IPS-NIHi7 (cell line): ENCODE data around the gene GTF3A.
A peak's percentile ranks its signal among the peaks of the same experiment; 100 is the strongest.

Source experiments
- DNase-seq: peaks from one replicate; pipeline ENCODE4 v3.0.0; 2012; ENCODE audit warnings: mixed read lengths; ENCODE audit errors: extremely low spot score

Gene GTF3A

GRCh38 chr13:27449081-27449603 is 24.7 kb downstream of the GTF3A start:
- DNase-seq: no peak

GRCh38 chr13:27449936-27450828 is 25.8 kb downstream of the GTF3A start, which contains the start of gene MTIF3:
Gene MTIF3 (minus strand): TSS chr13:27450564. CDS start chr13:27440448, 10,116 bp downstream.
- DNase-seq: peak; percentile 90

DNA sequence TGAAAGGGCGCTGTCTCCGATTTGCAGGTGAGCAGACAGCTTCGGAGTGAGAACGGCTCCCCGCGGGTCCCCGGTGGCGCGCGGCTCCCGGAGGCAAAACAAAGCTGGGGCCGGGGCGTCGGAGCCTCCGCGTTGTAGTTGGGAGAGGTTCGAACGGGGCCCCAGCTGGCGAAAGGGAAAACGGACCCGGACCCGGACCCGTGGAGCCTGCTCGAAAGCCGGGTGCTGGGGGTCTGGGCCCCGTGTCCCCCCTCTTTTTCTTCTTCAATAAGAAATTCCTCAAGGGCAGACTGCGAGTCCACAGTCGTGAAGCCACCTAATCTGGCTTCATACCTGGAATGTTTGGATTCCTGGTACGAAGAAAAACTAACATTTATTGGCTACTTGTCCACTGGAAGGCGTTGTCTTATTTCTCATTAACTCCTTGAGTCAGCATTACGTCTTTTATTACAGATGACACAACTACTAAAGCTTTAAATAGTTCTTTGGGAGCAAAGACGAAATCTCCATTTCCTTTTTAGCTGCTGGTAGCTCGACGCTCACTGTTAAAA is 26.6 kb downstream of the GTF3A start:
- DNase-seq: peak; percentile 31

- no peak for DNase-seq
These were observed 31.0 kb downstream of the GTF3A start for GRCh38 chr13:27455331-27455855.

DNA sequence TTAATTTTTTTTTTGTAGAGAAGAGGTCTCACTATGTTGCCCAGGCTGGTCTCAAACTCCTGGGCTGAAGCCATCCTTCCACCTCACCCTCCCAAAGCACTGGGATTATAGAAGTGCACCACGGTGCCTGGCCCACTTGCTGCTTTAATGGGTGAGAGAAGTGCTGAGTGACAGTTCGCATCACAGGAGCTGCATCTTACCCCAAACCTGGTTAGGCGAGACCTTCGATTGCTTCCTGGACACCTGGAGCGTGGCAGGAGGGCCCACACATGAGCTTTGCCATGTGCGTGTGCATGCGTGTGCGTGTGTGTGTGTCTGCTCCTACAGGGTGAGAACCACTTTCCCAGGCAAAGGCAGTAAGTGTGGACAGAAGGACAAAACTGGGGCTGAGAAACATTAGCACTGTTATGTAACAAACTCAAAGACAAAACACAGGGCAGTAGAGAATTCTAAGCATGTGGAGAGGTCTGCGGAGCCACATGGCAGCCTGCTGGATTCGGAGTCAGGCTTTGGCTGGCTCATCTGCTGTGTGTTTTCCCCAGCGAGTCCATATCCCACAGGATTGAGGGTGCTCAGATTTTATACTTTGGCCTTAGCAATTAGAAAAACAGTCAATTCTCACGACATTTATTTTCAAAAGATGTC is 37.6 kb downstream of the GTF3A start:
- no peak for DNase-seq

GRCh38 chr13:27463500-27463899 is 39.1 kb downstream of the GTF3A start:
- DNase-seq: no peak

DNA sequence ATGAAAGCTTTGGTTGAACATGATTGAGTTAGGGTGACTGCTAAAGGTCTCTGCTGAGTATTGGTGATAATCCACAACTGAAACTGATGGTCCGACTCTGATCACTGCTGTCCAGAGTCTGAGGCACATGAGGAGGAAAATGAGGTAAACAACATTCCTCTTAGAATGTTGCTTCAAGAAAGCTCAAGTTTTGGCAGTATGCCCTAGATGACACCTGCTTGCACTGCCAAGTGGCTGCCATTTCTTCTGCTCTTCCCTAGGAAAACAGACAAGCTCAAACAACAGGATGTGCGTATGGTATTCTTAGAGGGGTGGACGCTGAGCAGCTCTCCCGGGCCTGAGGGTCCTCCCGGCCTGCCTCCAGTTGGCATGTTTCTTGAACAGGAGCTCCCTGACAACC is 41.2 kb downstream of the GTF3A start:
- DNase-seq: no peak

- no peak for DNase-seq
These were observed 42.1 kb downstream of the GTF3A start for GRCh38 chr13:27466513-27466912.

DNA sequence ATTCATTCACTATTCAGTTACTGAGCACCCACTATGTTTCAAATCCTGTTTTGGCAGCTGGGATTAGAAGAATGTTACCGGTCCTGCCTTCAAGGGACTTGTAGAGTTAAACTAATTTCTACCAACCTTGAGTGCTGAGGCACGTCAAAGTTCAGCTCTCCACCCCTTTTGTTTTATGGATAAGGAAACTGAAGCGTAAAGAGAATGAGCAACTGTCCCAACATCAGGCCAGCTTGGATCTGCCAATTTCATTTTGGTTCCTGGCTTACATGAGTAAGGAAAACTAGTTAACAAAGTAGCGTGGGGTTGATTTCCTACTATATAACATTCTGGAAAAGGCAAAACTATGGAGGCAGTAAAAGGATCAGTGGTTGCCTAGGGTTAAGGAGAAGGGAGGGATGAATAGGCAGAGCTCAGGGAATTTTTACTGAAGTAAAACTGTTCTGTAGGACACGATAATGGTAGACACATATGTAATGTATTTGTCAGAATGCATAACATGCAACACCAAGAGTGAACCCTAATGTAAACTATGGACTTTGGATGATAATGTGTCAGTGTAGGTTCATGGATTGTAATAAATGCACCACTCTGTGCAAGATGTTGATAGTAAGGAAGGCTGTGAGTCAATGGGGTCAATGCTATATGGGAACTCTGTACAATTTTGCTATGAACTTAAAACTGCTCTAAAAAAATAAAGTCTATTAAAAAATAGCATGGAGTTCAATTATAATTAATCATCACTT is 45.8 kb downstream of the GTF3A start:
- DNase-seq: no peak

DNA sequence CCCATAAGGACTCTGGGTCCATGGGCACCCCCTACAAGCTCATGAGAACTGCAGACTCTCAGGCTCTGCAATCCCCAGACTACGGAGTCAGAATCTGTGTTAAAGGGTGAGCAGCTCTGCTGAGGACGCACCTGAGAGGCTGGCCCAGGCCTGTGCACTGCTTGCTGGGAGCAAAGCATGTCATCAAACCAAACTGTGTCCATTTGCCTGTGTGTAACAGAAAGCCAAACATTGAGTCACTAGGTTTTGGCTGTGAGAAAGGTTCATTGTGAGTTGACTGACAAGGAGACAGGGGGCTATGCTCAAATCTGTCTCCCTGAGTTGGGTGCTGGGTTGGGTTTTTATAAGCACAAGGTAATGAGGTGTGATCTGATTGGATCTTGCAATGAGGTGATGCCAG is 48.0 kb downstream of the GTF3A start:
- no peak for DNase-seq

DNA sequence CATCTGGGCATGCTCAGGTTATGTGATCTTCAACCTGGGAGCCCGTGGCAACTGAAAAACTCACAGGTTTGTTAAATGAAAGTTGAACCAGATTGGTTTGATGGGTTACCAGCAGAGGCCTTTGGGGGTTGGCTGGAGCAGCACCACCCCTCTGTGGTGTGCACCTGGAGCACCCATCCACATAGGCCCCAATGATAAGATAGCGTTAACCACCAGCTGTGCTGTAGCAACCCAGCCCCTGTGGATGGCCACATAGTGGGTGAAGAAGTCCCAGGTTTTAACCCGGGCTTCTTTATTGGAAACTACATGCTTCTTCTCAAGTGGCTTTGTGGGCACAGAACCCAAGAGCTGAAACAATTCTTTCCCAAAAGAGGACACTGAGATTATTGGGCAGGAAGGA is 48.5 kb downstream of the GTF3A start:
- DNase-seq: no peak

DNA sequence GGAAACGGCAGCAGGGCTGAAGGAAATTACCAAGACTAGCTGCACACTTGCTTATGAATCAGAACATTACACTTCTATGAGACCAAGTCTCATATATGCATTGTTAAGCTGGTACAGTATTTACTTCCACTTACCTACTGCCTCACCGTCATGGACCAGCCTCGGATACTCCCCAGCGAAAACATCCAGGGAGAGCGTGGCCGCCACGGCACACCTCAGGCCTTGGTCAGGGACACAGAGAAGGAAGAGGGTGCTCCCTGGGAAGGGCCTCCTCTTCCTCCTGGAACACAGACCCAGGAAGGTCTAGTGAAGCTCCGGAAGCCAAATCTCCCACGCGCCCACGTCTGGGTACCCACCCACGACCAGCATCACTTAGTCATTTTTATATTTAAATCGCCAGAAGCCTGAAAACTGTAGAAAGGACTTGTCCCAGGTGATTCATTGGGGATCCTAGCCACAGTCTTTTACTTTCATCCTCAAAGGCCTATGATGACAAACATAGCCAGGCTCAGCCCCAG is 50.4 kb downstream of the GTF3A start:
- no peak for DNase-seq

- no peak for DNase-seq
These were observed 52.7 kb downstream of the GTF3A start for GRCh38 chr13:27476943-27477703.

GRCh38 chr13:27481766-27482165 is 57.3 kb downstream of the GTF3A start:
- peak; percentile 94 for DNase-seq

DNA sequence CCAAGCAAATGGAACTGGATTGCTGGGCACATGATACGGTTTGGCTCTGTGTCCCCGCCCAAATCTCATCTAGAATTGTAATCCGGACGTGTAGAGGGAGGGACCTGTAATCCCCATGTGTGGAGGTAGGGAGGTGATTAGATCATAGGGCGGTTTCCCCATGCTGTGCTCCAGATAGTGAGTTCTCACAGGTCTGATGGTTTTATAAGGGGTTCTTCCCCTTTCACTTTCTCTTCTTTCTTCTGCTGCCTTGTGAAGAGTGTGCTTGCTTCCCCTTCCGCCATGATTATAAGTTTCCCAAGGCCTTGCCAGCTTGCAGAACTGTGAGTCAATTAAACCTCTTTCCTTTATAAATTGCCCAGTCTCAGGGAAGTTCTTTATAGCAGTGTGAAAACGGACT is 58.6 kb downstream of the GTF3A start:
- DNase-seq: no peak

GRCh38 chr13:27483421-27483820 is 59.0 kb downstream of the GTF3A start:
- DNase-seq: no peak
